Measurements from ENCODE around the gene EXOC3L4.

GRCh38 chr14:103104389-103104653 is 9.8 kb downstream of the EXOC3L4 start:
- no peak for TF ChIP-seq CTCF (IDR thresholded peaks at IDR 0.05; ENCODE audit: insufficient read depth, low read length)
- no peak for TF ChIP-seq POLR2AphosphoS5 (IDR thresholded peaks at IDR 0.05; ENCODE audit: low read depth)

All from HL-60 (cell line).